Stimulated activated CD8-positive, alpha-beta memory T cell treated with anti-CD3 and anti-CD28 coated beads, Interleukin-4, amount 100 ng/mL, for 1 hour (primary cell): ENCODE results near the gene TRAFD1.

Experiments used
- DNase-seq, 2 donors: peaks; one replicate each; pipeline ENCODE4 v3.0.0-alpha.2; 2020; ENCODE audit warnings: low read depth in 2 of 2, low spot score in 1 of 2

Gene TRAFD1

GRCh38 chr12:112198120-112198733, 72.9 kb downstream of the TRAFD1 start:
- peak in 1 of 2 donors; percentile 4 for DNase-seq

- no peak for DNase-seq
These were observed 73.8 kb downstream of the TRAFD1 start for GRCh38 chr12:112199136-112199535.
